ENCODE data around the gene TBX2. TPM values are rescaled to one million over a fixed set of nuclear protein-coding genes. Genes with fewer than 3 reads are reported as not detected.
"Not testable (repeated sequence)": the region's sequence is repeated elsewhere in the genome, so short reads cannot be mapped to it uniquely, and the experiment has no call there.

Gene TBX2
- total RNA-seq, 1 experiment from 2014 or later, result 1.6 TPM

DNA sequence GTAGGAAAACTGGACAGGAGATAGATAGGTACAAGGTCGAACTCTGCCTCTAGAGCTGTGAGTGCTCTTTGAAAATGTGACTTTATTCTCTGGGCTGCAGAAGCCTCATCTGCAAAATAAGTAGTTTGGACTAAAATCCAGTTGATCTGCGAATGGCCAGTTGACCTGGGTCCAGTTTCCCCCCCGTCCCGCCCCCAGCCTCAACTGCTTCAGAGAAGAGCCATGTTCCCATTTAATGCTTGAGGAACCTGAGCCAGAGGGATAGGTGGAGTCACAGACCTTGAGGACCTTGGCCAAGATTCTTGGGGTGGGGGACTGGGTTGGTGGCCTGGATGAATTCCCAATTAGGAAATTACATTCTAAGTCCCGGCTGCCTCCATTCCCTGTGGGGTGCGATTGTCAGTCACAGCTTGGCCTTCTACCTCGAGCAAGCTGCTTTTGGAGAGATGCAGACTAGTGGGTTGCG, 14.1 kb downstream of the TBX2 start:
- no peak for DNase-seq (ENCODE audit: low read depth)

DNA sequence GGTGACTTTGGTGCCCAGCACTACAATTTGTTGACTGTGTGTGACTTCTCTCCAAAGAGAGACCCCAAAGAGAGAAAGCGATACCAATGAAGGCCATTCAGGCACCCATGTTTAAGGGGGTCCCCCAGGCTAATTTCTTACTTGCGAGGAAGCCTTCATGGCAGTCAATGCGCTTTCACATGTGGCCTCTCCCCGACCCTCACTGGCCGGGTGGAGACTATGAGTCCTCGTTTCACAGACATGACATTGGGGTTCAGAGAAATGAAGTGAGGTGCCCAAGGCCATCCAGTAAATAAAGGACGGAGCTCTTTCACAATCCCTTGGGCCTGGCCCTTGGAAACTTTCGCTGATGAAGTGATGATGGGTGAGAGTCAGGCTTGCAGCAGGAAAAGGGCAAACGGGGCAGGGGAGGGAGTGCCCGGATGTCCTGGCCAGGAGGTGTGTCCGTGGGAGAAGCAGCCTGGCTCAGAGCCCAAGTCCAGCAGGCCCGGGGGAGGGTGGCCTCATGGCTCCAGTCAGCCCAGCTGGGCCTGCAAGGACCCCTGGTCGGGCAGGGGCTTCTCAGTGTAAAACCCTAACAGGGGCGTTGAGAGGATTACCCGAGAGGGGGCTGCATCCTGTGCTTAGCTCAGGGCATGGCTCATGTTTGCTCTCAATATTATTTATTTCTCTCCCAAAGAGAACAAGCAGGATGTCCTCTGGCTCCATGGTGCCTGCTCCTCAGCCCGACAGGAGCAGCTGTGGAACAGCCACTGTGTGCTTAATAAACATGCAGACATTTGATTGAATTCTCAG, 14.7 kb downstream of the TBX2 start:
- DNase-seq (ENCODE audit: low read depth), result no peak

DNA sequence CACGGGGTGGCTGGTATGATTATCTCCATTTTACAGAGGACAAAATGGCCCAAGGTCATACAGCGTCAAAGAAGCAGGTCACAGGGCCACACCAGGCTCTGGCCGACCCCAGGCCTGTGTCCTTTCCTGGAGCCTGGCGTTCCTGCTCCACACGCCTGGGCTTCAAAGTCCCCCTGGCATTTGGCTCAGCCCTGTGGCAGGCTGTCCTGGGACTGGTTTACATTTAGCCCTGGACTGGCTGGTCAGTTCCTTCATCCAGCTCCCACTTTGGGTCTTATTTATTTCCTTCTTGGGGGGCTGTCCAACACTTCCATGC, 15.3 kb downstream of the TBX2 start:
- DNase-seq (ENCODE audit: low read depth), result no peak

- DNase-seq (ENCODE audit: low read depth), result no peak
Observed at GRCh38 chr17:61415374-61416210, 15.9 kb downstream of the TBX2 start.

GRCh38 chr17:61416211-61416539, 16.5 kb downstream of the TBX2 start:
- no peak for DNase-seq (ENCODE audit: low read depth)

GRCh38 chr17:61416540-61417363, 17.1 kb downstream of the TBX2 start:
- DNase-seq (ENCODE audit: low read depth), result peak; percentile 80

- DNase-seq (ENCODE audit: low read depth), result no peak
Observed at GRCh38 chr17:61418449-61418848, 18.8 kb downstream of the TBX2 start.

DNA sequence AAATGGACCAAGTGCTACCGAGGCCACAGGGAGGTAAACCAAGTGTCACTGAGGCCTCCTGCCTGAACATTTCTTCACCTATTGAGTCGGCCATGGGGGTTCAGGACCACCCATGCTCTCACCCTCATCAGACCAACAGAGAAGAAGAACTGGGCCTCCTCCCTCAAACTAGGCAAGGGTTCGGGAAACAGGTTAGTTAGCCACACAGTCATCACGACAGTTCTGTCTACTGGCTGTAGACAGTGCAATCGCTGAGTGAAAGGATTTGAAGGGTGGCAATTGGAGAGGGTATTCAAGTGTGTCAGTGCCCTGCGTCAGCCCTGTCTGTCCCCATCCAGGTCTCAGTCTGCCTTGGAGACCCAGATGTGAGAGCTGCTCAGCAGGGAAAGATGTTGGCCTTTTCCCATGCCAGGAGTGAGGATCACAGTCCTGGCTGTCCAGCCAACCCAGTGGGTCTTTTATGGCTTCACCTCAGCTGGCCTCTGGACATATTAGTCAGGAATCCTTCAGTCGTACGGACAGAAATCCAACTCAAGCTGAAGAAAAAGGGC, 19.9 kb downstream of the TBX2 start:
- no peak for DNase-seq (ENCODE audit: low read depth)

DNA sequence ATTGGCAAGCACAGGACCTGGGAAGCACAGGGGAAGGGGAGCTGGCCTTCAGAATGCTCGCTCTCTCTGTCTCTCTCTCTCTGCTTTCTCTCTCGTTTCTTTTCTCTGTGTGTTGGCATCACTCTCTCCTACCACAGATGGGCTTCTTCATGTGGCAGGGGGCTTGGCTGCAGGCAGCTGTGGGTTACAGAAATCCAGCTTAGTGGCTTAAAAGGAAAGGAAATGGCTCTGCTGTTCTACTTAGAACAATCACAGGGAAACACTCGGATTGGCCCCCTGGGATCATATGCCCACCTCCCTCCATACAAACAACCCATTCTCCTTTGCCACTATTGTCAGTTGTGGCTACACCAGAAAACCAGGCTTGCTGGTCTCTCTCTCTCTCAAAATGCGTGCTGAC, 20.4 kb downstream of the TBX2 start:
- no peak for DNase-seq (ENCODE audit: low read depth)

GRCh38 chr17:61420745-61421398, 21.2 kb downstream of the TBX2 start:
- no peak for DNase-seq (ENCODE audit: low read depth)

DNA sequence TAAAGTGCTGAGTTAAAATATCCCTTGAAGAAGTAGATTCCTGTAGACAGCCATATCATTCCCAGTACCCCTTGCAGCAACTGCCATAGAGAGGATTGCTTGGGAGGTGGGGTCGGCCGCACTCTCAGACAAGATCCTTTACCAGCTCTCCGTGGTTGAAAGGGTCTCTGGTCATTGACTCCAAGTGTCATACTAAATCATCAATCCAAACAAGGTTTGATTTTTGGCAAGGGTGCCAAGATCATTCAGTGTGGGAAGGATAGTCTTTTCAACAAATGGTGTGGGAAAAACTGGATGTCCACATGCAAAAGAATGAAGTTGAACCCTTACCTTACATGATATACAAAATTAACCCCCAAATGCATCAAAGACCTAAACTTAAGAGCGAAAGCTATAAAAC, 21.8 kb downstream of the TBX2 start:
- DNase-seq (ENCODE audit: low read depth), result no peak

GRCh38 chr17:61422116-61422799, 22.6 kb downstream of the TBX2 start:
- no peak for DNase-seq (ENCODE audit: low read depth)

DNA sequence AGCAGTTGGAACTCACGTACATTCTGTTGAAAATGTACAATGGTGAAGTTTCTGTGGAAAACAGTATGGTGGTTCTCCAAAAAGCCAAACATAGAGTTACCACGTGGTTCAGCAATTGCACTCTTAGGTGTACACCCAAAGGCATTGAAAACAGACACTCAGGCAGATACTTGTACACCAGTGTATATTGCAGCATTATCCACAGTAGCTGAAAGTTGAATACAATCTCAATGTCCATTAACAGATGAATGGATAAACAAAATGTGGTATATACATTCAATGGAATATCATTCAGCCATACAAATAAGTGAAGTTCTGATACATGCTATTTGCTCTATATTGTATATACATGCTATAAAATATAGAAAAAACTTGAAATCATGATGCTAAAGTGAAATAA, 23.2 kb downstream of the TBX2 start:
- no peak for DNase-seq (ENCODE audit: low read depth)

GRCh38 chr17:61423967-61424649, 24.5 kb downstream of the TBX2 start:
- no peak for DNase-seq (ENCODE audit: low read depth)

DNA sequence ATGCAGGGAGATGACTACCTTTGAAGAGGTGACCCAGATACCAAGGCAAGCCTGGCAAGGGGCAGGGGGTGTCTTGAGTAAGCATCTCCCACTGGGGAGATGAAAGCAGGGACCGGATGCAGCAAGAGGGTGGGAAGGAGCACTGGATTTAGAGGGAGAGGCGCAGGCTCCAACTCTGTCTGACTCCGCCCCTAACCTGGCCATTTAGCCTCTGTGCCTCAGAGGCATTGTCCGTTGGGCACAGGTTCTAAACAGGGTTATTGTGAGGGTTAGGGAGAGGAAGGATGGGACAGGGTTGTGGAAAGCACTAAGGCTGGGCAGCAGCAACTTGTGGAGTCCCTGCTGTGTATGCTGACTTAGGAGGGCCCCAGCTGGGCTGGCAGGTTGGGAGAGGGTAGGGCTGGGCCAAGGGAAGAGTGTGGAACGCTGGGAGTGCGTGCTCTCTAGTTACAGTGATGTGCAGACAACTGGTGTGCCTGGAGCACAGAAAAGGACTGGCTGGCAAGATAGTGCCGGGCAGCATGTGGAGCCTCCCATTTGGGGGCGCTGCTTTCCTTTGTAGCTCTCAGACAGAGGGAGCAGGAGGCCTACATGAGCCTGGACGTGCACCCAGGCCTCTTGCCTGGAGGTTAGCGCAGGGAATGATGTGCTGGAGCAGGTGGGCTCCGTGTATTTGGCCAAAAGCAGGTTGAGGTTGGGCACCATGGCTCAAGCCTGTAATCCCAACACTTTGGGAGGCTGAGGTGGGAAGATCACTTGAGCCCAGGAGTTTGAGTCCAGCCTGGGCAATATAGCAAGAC, 26.2 kb downstream of the TBX2 start:
- DNase-seq (ENCODE audit: low read depth), result peak; percentile 30

GRCh38 chr17:61426482-61427304, 27.1 kb downstream of the TBX2 start:
- peak; percentile 58 for DNase-seq (ENCODE audit: low read depth)

GRCh38 chr17:61427567-61427966, 27.9 kb downstream of the TBX2 start:
- DNase-seq (ENCODE audit: low read depth), result no peak

- no peak for DNase-seq (ENCODE audit: low read depth)
Observed at GRCh38 chr17:61429274-61429673, 29.6 kb downstream of the TBX2 start.

DNA sequence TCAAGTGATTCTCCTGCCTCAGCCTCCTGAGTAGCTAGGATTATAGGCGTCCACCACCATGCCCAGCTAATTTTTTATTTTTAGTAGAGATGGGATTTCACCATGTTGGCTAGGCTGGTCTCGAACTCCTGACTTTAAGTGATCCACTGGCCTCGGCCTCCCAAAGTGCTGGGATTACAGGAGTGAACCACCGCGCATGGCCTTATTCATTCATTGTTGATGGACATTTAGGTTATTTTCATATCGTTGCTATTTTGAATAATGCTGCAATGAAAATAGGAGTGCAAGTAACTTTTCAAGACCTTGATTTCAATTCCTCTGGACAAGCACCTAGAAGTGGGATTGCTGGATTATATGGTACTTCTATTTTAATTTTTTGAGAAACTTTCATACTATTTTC, 30.2 kb downstream of the TBX2 start:
- DNase-seq (ENCODE audit: low read depth), result not testable (repeated sequence)
